Middle frontal gyrus (tissue), 1 donor: ENCODE results near the gene ZNF385C.

Source experiments
- DNase-seq: peaks from one replicate; pipeline ENCODE4 v3.0.0-alpha.2; 2015; ENCODE audit warnings: low spot score; ENCODE audit errors: extremely low spot score

ZNF385C gene

GRCh38 chr17:42124256-42124655 lies 26.0 kb upstream of the ZNF385C start:
- no peak for DNase-seq

DNA sequence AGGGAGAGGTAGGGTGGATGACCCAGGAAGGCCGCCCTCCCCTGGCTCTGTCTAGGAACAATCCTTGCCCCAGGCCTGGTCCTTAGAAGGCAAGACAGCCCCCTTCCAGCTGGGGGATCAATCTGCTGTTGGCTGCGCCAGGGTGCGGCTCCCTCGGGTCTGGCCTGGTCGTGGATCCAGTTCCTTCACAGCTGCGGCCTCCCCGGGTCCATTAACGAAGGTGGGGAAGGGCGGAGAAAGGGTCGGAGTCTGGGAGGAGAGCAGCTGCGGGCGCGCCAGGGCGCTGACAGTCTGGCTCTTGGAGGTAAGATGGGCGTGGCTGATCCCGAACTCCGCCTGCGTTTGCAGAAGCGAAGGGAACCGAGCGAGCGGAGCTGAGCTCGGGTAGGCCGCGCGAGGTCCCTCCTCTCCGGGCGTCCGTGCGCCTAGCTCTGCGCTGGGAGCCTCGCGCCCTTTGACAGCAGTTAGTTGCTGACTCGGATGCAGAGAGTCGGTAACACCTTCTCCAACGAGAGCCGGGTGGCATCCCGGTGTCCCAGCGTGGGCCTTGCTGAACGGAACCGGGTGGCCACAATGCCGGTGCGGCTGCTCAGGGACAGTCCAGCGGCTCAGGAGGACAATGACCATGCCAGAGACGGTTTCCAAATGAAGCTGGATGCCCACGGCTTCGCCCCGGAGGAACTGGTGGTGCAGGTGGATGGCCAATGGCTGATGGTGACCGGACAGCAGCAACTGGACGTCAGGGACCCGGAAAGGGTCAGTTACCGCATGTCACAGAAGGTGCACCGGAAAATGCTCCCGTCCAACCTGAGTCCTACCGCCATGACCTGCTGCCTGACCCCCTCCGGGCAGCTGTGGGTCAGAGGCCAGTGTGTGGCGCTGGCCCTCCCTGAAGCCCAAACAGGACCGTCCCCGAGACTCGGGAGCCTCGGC lies 24.4 kb upstream of the ZNF385C start, which contains the start of gene HSPB9:
HSPB9 (plus strand) TSS at position 434 of the 933 bp plus-strand sequence; CDS start at position 481, 47 bp downstream.
- no peak for DNase-seq

DNA sequence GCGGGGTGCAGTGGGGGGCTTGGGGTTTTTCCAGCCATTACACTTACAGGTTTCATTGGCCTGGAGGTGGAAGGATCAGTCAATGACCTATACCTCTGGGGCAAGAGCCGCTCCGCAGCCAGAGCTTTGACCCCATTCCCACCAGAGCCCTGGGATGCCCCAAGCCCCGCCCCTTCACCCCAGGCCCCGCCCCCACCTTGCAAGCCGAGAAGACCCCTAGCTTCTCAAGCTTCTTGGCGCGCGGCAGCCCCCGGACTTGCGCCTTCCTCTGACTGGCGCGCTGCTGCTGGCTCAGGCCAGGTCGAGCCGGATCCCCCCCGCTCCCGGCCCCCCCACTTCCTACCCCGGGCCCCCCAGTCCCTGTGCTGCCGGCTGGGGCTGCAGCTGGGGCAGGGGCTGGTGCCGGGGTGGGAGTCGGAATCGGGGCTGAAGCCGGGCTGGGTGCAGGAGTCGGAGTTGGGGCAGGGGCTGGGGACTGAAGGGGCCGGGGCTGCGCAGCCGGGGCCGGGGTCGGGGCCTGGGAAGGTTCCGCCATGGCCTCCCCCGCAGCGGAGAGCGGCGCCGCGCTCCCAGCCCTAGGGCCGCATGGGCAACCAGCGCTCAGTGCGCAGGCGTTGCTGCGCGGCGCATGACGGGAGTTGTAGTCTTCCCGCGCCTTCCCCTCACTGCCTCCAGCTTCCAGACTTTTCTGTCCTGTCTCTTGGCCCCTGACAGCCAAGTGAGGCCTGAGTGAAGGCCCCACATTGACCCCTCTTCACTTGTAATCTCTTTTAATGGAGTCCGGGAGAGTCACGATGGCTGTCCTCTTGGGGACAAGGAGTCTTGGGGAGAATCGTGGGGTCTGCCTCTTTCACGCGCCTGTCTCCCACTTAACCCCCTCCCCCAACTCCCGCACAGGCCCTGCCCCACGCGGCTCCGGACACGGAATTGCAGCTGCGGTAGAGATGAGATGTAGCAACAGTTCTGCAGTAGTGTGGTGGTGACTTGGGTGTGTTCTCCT lies 22.8 kb upstream of the ZNF385C start, which contains the start of gene KAT2A:
KAT2A (minus strand) TSS at position 598 of the 1,000 bp plus-strand sequence; CDS start at position 535, 63 bp downstream.
- peak; percentile 78 for DNase-seq

- DNase-seq, result no peak
Measured at GRCh38 chr17:42120161-42120769, 22.0 kb upstream of the ZNF385C start.

DNA sequence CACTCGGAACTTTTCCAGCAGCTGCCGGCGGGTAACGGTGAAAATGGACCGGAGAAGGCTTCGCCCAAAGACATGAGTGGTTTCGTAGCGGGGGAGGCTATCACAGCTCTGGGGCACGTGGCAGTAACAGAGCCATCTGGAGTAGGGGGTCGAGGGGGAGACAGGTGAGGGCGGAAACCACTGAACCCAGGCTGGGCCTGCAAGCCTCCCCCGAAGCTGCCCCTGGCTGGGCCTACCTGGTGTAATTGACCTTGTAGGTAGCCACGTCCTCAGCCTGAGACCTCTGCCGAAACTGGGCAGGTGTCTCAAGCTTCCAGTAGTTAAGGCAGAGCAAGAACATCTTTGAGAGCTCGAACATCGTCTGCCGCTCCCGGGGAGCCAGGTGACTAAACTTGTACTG lies 21.0 kb upstream of the ZNF385C start:
- no peak for DNase-seq

GRCh38 chr17:42118545-42118944 lies 20.3 kb upstream of the ZNF385C start:
- no peak for DNase-seq

- DNase-seq, result no peak
Measured at GRCh38 chr17:42118126-42118510, 19.8 kb upstream of the ZNF385C start.

DNA sequence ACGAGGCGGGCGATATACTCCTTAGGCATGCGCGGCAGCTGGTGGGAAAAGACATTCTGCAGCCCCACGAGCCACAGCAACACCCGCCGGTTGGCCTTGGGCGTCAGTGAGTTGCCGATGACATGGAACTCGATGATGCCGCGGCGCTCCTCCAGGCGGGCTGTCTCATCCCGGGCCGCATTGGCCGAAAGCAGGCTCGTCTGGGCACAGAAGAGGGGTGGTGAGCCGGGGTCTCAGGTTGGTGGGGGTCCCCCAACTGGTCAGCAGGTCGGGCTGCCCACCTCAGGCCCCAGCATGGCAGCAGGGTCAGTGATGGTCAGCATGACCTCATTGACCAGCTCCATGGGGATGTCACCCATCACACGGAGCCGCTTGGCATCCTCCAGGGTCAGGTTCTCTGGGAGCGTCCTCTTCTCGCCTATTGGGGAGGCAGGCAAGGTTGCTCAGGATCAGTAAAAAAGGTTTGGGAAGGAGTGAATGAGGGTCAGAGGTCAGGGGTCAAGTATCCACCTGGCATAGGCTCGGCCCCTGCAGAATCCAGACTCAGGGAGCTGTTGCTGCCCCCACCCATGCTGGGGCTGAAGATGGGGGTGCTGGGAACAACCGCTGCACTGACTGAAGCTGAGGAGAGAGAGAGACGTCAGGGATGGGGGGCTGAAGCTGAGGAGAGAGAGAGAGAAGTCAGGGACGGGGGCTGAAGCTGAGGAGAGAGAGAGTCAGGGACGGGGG lies 19.3 kb upstream of the ZNF385C start:
- DNase-seq, result no peak

GRCh38 chr17:42116705-42117396 lies 18.6 kb upstream of the ZNF385C start:
- peak; percentile 61 for DNase-seq

- no peak for DNase-seq
Measured at GRCh38 chr17:42114118-42114517, 15.8 kb upstream of the ZNF385C start.

- no peak for DNase-seq
Measured at GRCh38 chr17:42113293-42114069, 15.2 kb upstream of the ZNF385C start.

DNA sequence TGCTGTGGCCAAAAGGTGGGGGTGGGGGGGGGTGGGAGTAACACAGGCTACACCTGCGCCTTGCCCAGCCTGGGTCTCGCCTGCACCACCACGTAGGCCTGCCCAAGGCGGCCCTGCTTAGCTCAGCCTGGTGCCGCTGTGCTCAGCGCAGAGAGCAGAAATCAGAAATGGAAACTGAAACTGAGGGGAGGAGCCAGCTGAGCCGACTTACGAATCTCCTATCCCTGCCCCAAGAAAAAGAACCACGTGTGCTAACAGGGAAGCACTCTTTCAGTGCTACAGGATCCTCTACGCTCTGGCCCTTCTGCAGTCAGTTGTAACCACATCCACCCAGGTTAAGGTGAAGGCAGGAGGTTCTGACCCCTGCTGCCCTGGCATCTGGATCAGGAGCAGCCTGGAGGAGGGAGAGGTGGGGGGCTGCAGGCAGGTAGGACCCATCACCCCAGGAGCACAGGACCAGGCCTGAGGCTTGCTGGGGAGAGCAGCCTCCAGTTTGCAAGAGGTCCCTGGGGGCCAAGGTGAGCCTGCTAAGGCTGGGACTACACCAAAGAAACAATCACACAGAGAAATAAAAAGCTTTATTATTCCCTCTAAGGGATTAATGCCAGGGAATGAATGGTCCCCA lies 14.4 kb upstream of the ZNF385C start, which contains the start of gene DHX58:
DHX58 (minus strand) TSS at position 163 of the 625 bp plus-strand sequence. CDS start 822 bp downstream, outside the sequence.
- peak; percentile 68 for DNase-seq

DNA sequence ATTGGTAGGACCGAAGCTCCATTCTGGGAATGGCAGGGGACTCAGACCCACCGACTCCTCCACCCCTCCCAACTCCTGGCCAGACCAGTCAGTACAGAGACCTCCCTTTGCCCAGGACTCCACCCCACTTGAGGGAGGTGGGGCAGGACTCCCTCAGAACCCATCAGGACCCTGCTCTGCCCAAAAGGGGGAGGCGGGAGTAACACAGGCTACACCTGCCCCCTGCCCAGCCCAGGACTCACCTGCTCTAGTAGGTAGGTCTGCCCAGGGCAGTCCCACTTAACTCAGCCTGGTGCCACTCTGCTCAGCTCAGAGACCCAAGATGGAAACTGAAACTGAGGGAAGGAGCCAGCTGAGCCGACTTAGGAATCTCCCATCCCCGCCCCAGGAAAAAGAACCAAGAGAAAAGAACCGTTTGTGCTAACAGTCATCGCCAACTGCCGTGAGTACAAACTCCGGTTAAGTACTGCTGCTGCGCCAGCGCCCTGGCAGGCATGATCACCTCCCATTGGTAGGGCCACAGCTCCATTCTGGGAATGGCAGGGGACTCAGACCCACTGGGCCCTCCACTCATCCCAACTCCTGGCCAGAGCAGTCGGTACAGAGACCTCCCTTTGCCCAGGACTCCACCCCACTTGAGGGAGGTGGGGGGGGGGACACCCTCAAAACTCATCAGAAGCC lies 13.7 kb upstream of the ZNF385C start:
- DNase-seq, result no peak

DNA sequence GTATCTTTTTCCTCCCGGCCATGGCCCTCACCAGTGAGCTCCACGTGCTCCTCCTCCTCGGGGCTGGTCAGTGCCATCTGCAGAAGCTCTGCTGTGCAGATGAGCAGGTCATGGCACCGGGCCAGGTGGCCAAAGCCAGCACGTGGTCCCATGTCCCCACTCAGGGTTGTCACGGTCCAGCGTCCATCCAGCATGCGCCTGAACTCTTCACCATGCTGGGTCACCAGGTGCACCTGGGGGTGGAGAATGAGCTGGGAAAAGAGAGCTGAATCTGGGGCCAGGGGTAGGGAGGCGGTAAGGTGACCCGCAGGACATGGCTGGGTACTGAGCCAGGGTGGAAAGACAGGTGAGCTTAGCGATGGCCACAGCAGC lies 13.0 kb upstream of the ZNF385C start:
- no peak for DNase-seq

- no peak for DNase-seq
Measured at GRCh38 chr17:42110301-42111264, 12.3 kb upstream of the ZNF385C start.

DNA sequence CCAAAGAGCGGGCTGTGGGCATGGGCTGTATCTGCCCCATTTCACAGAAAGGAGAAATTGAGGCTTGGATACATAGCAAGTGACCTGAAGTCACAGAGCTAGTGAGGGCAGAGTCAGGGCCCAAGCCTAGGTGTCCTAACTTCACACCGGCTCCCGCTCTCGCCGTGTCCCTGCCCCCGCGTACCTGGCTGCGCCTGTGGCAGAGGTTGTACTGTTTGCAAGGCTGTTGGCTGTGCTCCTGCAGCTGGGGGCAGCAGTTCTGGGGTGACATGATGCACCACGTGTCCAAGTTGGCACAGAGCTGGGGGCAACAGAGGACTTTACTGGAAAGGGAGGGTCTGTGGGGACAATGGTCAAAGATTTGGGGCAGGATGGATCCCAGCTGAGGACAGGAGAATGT lies 10.8 kb upstream of the ZNF385C start:
- DNase-seq, result no peak
